Neural progenitor cell (in vitro differentiated cells): ENCODE results near the gene ABLIM2. TPM values are rescaled to one million over a fixed set of nuclear protein-coding genes. Genes with fewer than 3 reads are reported as not detected.

Experiments
- DNase-seq: peaks from one replicate; pipeline ENCODE4 v3.0.0-alpha.2; 2016; ENCODE audit warnings: low spot score
- H2AFZ ChIP-seq: fragments of 200-600 bp; sonication (generic); replicated peaks from 2 replicates; pipeline ENCODE4 v1.6.1; 2016; ENCODE audit warnings: antibody characterized with exemption
- H3F3A ChIP-seq: fragments of 200-600 bp; sonication (generic); 2 replicates; pipeline ENCODE4 v1.6.1; 2016; ENCODE audit warnings: antibody characterized with exemption, low read depth
- H3K27ac ChIP-seq: fragments of 200-600 bp; sonication (generic); 2 replicates; pipeline ENCODE4 v1.5.1; 2016; ENCODE audit warnings: mild to moderate bottlenecking
- H3K27me3 ChIP-seq: fragments of 200-600 bp; sonication (generic); 2 replicates; pipeline ENCODE4 v1.6.1; 2016; ENCODE audit warnings: mild to moderate bottlenecking, moderate library complexity
- H3K36me3 ChIP-seq: fragments of 200-600 bp; sonication (generic); 2 replicates; pipeline ENCODE4 v1.5.1; 2016
- H3K4me1 ChIP-seq: fragments of 200-600 bp; sonication (generic); 2 replicates; pipeline ENCODE4 v1.6.1; 2016; ENCODE audit warnings: mixed run types
- H3K4me2 ChIP-seq: fragments of 200-600 bp; sonication (generic); 2 replicates; pipeline ENCODE4 v1.6.1; 2016
- H3K4me3 ChIP-seq: fragments of 200-600 bp; sonication (generic); 2 replicates; pipeline ENCODE4 v1.5.1; 2016
- H3K79me2 ChIP-seq: fragments of 200-600 bp; sonication (generic); 2 replicates; pipeline ENCODE4 v1.6.1; 2016; ENCODE audit warnings: low read depth
- H3K9ac ChIP-seq: fragments of 200-600 bp; sonication (generic); 2 replicates; pipeline ENCODE4 v1.6.1; 2016
- H3K9me3 ChIP-seq: fragments of 200-600 bp; sonication (generic); 2 replicates; pipeline ENCODE4 v1.5.1; 2016; ENCODE audit warnings: low read depth
- H4K20me1 ChIP-seq: fragments of 200-600 bp; sonication (generic); 2 replicates; pipeline ENCODE4 v1.6.1; 2016; ENCODE audit warnings: low read depth
- H3K27ac Mint-ChIP-seq: 3 replicates; pipeline ENCODE4 v1.8.0; 2021; ENCODE audit warnings: mixed read lengths
- H3K27me3 Mint-ChIP-seq: 2 replicates; pipeline ENCODE4 v1.8.0; 2022; ENCODE audit warnings: low read depth, mild to moderate bottlenecking, inconsistent platforms, moderate library complexity, mixed read lengths; ENCODE audit not compliant: insufficient read depth
- H3K36me3 Mint-ChIP-seq: 3 replicates; pipeline ENCODE4 v1.8.0; 2021; ENCODE audit warnings: mixed read lengths
- H3K4me1 Mint-ChIP-seq: 3 replicates; pipeline ENCODE4 v1.8.0; 2021; ENCODE audit warnings: mixed read lengths
- H3K4me3 Mint-ChIP-seq: 3 replicates; pipeline ENCODE4 v1.8.0; 2021; ENCODE audit warnings: mild to moderate bottlenecking, moderate library complexity, mixed read lengths
- H3K9me3 Mint-ChIP-seq: 3 replicates; pipeline ENCODE4 v1.8.0; 2020; ENCODE audit warnings: mixed read lengths
- EZH2 ChIP-seq: fragments of 200-600 bp; sonication (generic); IDR thresholded peaks from 2 replicates; pipeline ENCODE4 v1.6.1; 2017; ENCODE audit warnings: antibody characterized with exemption, mild to moderate bottlenecking, moderate library complexity
- EZH2phosphoT487 ChIP-seq: fragments of 200-600 bp; sonication (generic); IDR thresholded peaks from 2 replicates; pipeline ENCODE4 v1.6.1; 2017; ENCODE audit warnings: antibody characterized with exemption
- total RNA-seq: library from RNA; depleted of rRNA; stranded (reverse); fragments of >200 nt; gene quantifications from 2 replicates; pipeline ENCODE4 v1.2.3, GENCODE V29; 2015; ENCODE audit warnings: low replicate concordance
- TF ChIP-seq, protein P1 (sequence below): fragments of 200-600 bp; sonication (generic); IDR thresholded peaks from 2 replicates; pipeline ENCODE4 v1.5.1; 2017; ENCODE audit warnings: antibody characterized with exemption, mild to moderate bottlenecking

Gene ABLIM2
- total RNA-seq, 1 donor from 2014 or later = 0.24 TPM

- H3F3A ChIP-seq = no peaks in the 10 kb centered on the region
- TF ChIP-seq, protein P1, sequence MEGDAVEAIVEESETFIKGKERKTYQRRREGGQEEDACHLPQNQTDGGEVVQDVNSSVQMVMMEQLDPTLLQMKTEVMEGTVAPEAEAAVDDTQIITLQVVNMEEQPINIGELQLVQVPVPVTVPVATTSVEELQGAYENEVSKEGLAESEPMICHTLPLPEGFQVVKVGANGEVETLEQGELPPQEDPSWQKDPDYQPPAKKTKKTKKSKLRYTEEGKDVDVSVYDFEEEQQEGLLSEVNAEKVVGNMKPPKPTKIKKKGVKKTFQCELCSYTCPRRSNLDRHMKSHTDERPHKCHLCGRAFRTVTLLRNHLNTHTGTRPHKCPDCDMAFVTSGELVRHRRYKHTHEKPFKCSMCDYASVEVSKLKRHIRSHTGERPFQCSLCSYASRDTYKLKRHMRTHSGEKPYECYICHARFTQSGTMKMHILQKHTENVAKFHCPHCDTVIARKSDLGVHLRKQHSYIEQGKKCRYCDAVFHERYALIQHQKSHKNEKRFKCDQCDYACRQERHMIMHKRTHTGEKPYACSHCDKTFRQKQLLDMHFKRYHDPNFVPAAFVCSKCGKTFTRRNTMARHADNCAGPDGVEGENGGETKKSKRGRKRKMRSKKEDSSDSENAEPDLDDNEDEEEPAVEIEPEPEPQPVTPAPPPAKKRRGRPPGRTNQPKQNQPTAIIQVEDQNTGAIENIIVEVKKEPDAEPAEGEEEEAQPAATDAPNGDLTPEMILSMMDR = no peak
- TF ChIP-seq EZH2 (no peak), EZH2phosphoT487 (no peak)
- H3K9ac ChIP-seq = no peak overlapping the region
- H3K4me3 Mint-ChIP-seq = no peak overlapping the region
- H3K27me3 Mint-ChIP-seq = peaks cover 4% of the 10 kb centered on the region
- no peak overlapping the region for H2AFZ ChIP-seq
- no peaks in the 10 kb centered on the region for H4K20me1 ChIP-seq
- no peak overlapping the region for H3K27ac ChIP-seq
- H3K27me3 ChIP-seq = no peaks in the 10 kb centered on the region
- H3K4me1 Mint-ChIP-seq = peaks cover 11% of the 10 kb centered on the region
- H3K36me3 ChIP-seq = no peaks in the 10 kb centered on the region
- no peaks in the 10 kb centered on the region for H3K4me1 ChIP-seq
- no peak overlapping the region for H3K27ac Mint-ChIP-seq
- no peaks in the 10 kb centered on the region for H3K9me3 Mint-ChIP-seq
- H3K4me3 ChIP-seq = no peak overlapping the region
- no peaks in the 10 kb centered on the region for H3K79me2 ChIP-seq
- no peak for DNase-seq
- no peaks in the 10 kb centered on the region for H3K36me3 Mint-ChIP-seq
- H3K4me2 ChIP-seq = no peak overlapping the region
- H3K9me3 ChIP-seq = no peaks in the 10 kb centered on the region
Measured at GRCh38 chr4:7985072-7985471, 173.5 kb downstream of the ABLIM2 start.

- Mint-ChIP-seq H3K4me3 (no peak overlapping the region), H3K4me1 (peaks cover 11% of the 10 kb centered on the region), H3K36me3 (no peaks in the 10 kb centered on the region), H3K9me3 (no peaks in the 10 kb centered on the region), H3K27ac (no peak overlapping the region), H3K27me3 (peaks cover 4% of the 10 kb centered on the region)
- no peak for DNase-seq
- no peak overlapping the region for H3K9ac ChIP-seq
- no peak overlapping the region for H3K4me2 ChIP-seq
- no peak overlapping the region for H2AFZ ChIP-seq
- no peaks in the 10 kb centered on the region for H4K20me1 ChIP-seq
- H3K79me2 ChIP-seq = no peaks in the 10 kb centered on the region
- no peak overlapping the region for H3K4me3 ChIP-seq
- H3K9me3 ChIP-seq = no peaks in the 10 kb centered on the region
- H3F3A ChIP-seq = no peaks in the 10 kb centered on the region
- no peak for TF ChIP-seq EZH2phosphoT487
- no peak for TF ChIP-seq EZH2
- TF ChIP-seq, protein P1 = no peak
- no peak overlapping the region for H3K27ac ChIP-seq
- H3K36me3 ChIP-seq = no peaks in the 10 kb centered on the region
- H3K27me3 ChIP-seq = no peaks in the 10 kb centered on the region
- no peaks in the 10 kb centered on the region for H3K4me1 ChIP-seq
Measured at GRCh38 chr4:7984286-7984925, 174.2 kb downstream of the ABLIM2 start.

- no peak overlapping the region for H3K27ac ChIP-seq
- TF ChIP-seq, protein P1 = no peak
- TF ChIP-seq EZH2 = no peak
- TF ChIP-seq EZH2phosphoT487 = no peak
- H3K4me3 ChIP-seq = no peak overlapping the region
- Mint-ChIP-seq H3K4me3 (no peak overlapping the region), H3K27me3 (peaks cover 4% of the 10 kb centered on the region), H3K9me3 (no peaks in the 10 kb centered on the region), H3K4me1 (peaks cover 11% of the 10 kb centered on the region), H3K36me3 (no peaks in the 10 kb centered on the region), H3K27ac (no peak overlapping the region)
- no peaks in the 10 kb centered on the region for H3F3A ChIP-seq
- no peak overlapping the region for H2AFZ ChIP-seq
- H3K36me3 ChIP-seq = no peaks in the 10 kb centered on the region
- H3K4me1 ChIP-seq = no peaks in the 10 kb centered on the region
- no peak for DNase-seq
- H3K9me3 ChIP-seq = no peaks in the 10 kb centered on the region
- H3K4me2 ChIP-seq = no peak overlapping the region
- H3K27me3 ChIP-seq = no peaks in the 10 kb centered on the region
- H4K20me1 ChIP-seq = no peaks in the 10 kb centered on the region
- no peaks in the 10 kb centered on the region for H3K79me2 ChIP-seq
- H3K9ac ChIP-seq = no peak overlapping the region
Measured at GRCh38 chr4:7983296-7983695, 175.3 kb downstream of the ABLIM2 start.
